ENCODE results near the gene SLC25A10.

DNA sequence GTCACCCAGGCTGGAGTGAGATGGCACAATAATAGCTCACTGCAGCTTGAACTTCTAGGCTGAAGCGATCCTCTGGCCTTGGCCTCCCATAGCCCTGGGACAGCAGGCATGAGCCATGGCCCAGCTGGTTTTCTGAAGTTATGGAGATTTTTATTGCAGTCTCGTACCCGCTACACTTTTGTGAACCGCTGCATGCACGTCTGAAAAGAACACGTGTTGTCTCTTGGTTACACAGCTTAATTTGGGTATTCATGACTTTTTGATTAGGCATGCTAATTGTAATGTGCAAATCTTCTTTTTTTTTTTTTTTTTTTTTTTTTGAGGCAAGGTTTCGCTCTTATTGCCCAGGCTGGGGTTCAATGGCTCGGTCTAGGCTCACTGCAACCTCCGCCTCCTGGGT lies 13.4 kb downstream of the SLC25A10 start:
- TF ChIP-seq, protein P1, sequence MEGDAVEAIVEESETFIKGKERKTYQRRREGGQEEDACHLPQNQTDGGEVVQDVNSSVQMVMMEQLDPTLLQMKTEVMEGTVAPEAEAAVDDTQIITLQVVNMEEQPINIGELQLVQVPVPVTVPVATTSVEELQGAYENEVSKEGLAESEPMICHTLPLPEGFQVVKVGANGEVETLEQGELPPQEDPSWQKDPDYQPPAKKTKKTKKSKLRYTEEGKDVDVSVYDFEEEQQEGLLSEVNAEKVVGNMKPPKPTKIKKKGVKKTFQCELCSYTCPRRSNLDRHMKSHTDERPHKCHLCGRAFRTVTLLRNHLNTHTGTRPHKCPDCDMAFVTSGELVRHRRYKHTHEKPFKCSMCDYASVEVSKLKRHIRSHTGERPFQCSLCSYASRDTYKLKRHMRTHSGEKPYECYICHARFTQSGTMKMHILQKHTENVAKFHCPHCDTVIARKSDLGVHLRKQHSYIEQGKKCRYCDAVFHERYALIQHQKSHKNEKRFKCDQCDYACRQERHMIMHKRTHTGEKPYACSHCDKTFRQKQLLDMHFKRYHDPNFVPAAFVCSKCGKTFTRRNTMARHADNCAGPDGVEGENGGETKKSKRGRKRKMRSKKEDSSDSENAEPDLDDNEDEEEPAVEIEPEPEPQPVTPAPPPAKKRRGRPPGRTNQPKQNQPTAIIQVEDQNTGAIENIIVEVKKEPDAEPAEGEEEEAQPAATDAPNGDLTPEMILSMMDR (IDR thresholded peaks at IDR 0.05; ENCODE audit: poor library complexity, severe bottlenecking): no peak
- TF ChIP-seq EP300 (conservative IDR thresholded peaks at IDR 0.05; ENCODE audit: poor library complexity, severe bottlenecking) (no peak), SMC3 (conservative IDR thresholded peaks at IDR 0.05; ENCODE audit: poor library complexity) (no peak), EZH2 (IDR thresholded peaks at IDR 0.05; ENCODE audit: borderline replicate concordance, insufficient read depth, low read length, poor library complexity, severe bottlenecking) (no peak), REST (IDR thresholded peaks at IDR 0.05; ENCODE audit: borderline replicate concordance) (no peak)

Measured in neural cell (in vitro differentiated cells).